Fibroblast of villous mesenchyme (primary cell): ENCODE results near the gene BCL2L11. TPM values are rescaled to one million over a fixed set of nuclear protein-coding genes. Genes with fewer than 3 reads are reported as not detected.
A peak's percentile ranks its signal among the peaks of the same experiment; 100 is the strongest.

Source experiments
- DNase-seq: peaks from one replicate; pipeline ENCODE4 v3.0.0-alpha.2; 2010; ENCODE audit warnings: low read depth
- H3K4me3 ChIP-seq: 2 replicates; pipeline ENCODE4 v1.5.1; 2011; ENCODE audit warnings: low read depth, mild to moderate bottlenecking, low read length
- total RNA-seq: library from RNA; depleted of rRNA; stranded (reverse); fragments of >200 nt; gene quantifications from 2 replicates; pipeline ENCODE4 v1.2.3, GENCODE V29; 2012
- TF ChIP-seq, protein P1 (sequence below): IDR thresholded peaks from 2 replicates; pipeline ENCODE4 v1.5.1; 2012; ENCODE audit warnings: low read depth, mild to moderate bottlenecking, low read length; ENCODE audit not compliant: insufficient read depth

The BCL2L11 gene
- total RNA-seq, 1 donor = 0.86 TPM

DNA sequence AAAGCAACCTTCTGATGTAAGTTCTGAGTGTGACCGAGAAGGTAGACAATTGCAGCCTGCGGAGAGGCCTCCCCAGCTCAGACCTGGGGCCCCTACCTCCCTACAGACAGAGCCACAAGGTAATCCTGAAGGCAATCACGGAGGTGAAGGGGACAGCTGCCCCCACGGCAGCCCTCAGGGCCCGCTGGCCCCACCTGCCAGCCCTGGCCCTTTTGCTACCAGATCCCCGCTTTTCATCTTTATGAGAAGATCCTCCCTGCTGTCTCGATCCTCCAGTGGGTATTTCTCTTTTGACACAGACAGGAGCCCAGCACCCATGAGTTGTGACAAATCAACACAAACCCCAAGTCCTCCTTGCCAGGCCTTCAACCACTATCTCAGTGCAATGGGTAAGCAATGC, 3.0 kb downstream of the BCL2L11 start:
- no peak overlapping the region for H3K4me3 ChIP-seq
- DNase-seq = no peak
- TF ChIP-seq, protein P1, sequence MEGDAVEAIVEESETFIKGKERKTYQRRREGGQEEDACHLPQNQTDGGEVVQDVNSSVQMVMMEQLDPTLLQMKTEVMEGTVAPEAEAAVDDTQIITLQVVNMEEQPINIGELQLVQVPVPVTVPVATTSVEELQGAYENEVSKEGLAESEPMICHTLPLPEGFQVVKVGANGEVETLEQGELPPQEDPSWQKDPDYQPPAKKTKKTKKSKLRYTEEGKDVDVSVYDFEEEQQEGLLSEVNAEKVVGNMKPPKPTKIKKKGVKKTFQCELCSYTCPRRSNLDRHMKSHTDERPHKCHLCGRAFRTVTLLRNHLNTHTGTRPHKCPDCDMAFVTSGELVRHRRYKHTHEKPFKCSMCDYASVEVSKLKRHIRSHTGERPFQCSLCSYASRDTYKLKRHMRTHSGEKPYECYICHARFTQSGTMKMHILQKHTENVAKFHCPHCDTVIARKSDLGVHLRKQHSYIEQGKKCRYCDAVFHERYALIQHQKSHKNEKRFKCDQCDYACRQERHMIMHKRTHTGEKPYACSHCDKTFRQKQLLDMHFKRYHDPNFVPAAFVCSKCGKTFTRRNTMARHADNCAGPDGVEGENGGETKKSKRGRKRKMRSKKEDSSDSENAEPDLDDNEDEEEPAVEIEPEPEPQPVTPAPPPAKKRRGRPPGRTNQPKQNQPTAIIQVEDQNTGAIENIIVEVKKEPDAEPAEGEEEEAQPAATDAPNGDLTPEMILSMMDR = no peak

DNA sequence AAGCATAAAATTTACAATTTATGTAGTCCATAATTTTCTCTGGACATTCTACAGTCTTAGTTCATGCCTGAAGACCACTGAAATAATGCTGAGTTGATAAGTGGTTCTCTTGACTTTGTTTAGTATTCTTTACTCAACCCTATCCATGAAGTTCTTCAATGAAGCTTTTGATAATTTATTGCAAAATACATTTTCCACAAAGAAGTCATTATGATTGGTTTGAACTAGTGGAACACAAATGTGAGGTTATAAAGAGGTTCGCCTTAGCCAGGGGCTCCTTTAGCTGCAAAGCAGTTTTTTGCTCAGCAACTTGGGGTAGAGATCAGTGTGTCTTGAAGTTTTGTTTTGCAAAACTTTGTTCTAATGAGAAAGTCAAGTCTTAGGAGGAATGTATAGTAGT, 5.9 kb downstream of the BCL2L11 start:
- TF ChIP-seq, protein P1 = no peak
- DNase-seq = no peak
- H3K4me3 ChIP-seq = no peak overlapping the region

DNA sequence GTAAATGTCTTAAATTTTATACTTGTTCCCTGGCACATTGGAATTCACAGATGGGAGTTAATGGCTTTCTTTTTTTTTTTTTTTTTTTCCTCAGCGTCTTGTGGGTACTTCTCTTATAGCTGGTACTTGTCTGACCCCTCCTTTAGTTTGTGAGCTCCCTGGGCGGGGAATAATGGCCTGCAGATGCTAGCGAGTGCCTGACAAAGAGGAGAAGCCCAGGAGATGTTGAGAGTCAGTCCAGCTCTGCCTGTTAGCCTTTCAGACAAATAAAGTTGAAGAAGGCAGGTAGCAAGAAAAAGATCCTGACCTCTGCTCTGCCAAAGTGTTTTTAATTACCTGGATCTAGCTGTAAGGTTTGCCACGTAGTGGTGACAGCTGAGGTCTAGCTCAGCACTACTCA, 6.6 kb downstream of the BCL2L11 start:
- no peak overlapping the region for H3K4me3 ChIP-seq
- DNase-seq = no peak
- TF ChIP-seq, protein P1 = no peak

DNA sequence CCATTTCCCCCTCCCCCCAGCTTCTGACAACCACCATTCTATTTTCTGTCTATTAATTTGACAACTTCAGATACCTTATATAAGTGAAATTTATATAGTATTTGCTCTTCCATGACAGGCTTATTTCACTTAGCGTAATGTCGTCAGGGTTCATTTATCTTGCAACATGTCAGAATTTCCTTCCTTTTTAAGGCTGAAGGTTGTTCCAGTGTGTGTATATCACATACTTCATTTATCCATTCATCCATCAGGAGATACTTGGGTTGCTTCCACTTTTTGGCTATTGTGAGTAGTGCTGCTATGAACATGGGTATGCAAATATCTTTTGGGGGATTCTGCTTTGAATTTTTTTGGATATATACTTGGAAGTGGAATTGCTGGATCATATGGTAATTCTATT, 7.4 kb downstream of the BCL2L11 start:
- DNase-seq = no peak
- TF ChIP-seq, protein P1 = no peak
- no peak overlapping the region for H3K4me3 ChIP-seq

DNA sequence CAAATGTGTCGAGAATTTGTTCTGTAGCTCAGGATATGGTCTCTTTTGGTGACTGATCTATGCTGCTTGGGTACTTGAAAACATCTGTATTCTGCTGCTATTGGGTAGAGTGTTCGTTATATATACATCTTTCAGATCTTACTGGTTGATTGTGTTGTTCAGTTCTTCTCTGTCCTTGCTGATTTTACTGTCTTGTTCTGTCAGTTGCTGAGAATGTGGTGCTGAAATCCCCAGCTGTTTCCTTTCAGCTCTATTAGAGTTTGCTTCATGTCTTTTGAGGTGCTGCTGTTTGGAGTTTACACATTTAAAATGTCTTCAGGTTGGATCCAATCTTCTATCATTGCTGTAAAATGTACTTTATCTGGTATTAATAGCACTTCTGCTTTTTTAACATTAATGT, 12.9 kb downstream of the BCL2L11 start:
- TF ChIP-seq, protein P1 = no peak
- no peak overlapping the region for H3K4me3 ChIP-seq
- peak; percentile 11 for DNase-seq

DNA sequence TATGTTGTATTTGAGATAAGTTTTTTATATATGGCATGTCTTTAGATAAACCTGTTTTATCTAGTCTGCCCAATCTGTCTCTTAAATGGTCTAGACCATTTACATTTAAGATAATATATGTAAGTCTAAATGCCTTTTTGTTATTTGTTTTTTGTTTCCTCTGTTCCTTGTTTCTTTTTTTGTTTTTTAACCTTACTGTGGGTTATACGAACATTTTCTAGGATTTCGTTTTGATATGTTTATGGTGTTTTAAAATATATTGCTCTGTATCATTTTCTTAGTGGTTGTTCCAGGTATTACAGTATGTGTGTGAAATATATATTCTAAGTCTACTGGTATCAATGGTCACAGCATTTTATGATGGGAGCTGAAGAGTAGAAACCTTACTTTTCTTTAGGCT, 13.3 kb downstream of the BCL2L11 start:
- TF ChIP-seq, protein P1 = no peak
- no peak overlapping the region for H3K4me3 ChIP-seq
- DNase-seq = no peak

DNA sequence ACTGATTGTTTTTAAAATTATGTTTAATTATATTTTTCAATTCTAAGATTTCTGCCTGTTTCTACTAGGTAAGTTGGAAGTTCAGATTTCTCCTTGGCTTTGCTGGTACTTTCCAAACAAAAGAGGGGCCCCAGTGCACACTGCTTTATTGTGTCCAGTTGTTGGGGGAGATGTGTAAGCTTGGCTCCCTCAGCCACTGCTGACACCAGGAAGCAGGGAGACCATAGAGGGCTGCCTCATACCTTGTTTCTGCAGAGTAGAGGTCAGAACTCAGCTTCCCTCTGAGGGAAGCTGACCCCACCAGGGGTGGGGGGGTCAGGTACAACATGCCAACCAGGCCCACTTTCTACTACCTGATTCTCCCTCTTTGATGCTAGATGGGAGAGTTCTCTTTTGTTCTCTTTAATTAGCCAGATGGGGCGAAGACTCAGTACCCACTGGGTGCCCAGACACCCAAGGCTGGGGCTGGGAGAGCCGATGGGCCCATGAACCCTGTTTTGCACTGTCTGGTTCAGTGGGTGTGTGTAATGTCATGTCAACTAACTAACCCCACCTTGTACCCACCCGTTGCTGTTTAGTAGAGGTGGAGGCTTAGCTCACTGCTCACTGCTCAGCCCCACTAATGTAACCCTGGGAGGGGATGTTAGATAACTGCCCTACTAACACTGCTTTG, 14.7 kb downstream of the BCL2L11 start:
- DNase-seq = no peak
- H3K4me3 ChIP-seq = no peak overlapping the region
- TF ChIP-seq, protein P1 = no peak
